NCI-H345 treated with DMSO at 0.1 percent for 48 hours (cell line): Measurements from ENCODE around the gene CAPRIN2.
A peak's percentile ranks its signal among the peaks of the same experiment; 100 is the strongest.

Source experiments
- DNase-seq: peaks from one replicate; lab custom pipeline; 2025; ENCODE audit not compliant: unreplicated experiment; lab: John Stamatoyannopoulos, UW

CAPRIN2 gene, protein sequence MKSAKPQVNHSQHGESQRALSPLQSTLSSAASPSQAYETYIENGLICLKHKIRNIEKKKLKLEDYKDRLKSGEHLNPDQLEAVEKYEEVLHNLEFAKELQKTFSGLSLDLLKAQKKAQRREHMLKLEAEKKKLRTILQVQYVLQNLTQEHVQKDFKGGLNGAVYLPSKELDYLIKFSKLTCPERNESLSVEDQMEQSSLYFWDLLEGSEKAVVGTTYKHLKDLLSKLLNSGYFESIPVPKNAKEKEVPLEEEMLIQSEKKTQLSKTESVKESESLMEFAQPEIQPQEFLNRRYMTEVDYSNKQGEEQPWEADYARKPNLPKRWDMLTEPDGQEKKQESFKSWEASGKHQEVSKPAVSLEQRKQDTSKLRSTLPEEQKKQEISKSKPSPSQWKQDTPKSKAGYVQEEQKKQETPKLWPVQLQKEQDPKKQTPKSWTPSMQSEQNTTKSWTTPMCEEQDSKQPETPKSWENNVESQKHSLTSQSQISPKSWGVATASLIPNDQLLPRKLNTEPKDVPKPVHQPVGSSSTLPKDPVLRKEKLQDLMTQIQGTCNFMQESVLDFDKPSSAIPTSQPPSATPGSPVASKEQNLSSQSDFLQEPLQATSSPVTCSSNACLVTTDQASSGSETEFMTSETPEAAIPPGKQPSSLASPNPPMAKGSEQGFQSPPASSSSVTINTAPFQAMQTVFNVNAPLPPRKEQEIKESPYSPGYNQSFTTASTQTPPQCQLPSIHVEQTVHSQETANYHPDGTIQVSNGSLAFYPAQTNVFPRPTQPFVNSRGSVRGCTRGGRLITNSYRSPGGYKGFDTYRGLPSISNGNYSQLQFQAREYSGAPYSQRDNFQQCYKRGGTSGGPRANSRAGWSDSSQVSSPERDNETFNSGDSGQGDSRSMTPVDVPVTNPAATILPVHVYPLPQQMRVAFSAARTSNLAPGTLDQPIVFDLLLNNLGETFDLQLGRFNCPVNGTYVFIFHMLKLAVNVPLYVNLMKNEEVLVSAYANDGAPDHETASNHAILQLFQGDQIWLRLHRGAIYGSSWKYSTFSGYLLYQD

DNA sequence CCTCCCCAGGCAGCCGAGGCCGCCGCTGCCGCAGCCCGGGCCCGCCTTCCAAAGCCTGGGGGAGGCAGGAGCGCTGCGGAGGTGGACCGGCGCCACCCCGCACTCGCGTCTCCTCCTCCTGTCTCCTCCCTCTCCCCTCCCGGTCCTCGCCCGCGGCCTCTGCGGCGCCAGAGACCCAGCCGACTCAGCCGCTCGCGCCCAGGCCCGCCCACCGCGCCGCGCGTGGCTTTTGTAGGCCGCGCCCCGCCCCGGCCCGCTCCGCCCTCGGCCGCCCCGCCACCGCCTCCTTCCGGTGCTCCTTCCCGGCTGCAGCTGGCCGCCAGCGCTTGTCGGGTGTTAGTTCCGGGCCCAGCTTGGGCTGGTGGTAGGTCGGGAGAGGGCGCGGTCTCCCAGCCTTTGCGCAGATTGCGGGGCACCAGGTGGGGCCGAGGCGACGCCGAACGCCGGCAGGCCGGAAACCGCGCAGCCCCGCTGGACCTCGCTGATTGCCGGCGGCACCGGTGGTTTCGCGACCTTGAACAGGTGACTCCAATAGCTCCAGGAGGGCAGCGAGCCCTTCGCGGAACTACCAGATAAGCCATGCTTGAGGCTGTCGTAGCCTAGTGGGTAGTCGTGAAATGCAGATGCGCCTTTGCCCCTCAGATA is at the start of gene CAPRIN2:
TSS of gene CAPRIN2 (minus strand) at position 202 of the 645 bp plus-strand sequence. CDS start 1,431 bp downstream, outside the sequence.
- DNase-seq, result peak; percentile 93

DNA sequence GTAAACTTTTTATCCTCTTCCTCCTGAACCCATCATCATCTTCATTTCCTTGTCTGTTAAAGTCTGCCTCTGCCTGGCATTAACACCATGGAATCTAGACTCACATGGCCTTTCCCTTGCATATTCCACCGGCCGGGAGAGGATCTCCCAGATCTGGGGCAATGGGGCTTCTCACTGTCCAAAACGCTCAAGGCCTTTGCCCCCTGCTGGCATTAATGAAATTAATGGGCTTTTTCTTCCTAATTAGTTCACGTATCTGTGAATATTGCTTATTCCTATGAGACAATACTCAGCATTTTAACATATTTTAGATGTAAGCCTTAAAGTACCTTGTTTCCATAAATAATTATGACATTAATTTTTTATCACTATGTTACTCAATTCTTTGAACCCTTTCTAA is 42.9 kb upstream of the CAPRIN2 start:
- DNase-seq, result no peak

DNA sequence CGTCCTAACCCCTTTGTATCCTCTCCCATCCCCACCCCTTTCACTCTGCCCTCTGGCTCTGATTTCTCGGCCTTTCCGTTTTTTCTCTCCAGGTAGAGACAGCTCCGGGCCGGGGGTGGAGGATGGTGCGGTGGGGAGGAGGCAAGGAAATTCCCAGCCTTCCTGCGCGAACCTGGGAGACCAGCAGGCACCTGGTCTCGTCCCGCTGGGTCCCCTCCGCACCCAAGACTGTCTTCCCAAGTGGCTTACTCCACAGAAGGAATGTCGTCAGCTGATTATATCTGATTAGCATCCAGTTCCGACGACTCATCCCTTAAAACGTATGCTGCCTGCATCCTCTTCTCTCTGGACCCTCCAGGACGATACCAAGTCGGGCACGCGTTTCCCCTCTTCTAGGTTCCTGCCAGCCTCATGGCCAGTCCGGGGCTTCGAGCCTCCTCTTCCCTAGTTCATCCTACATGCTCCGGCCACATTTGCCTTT is 42.2 kb upstream of the CAPRIN2 start:
- no peak for DNase-seq

DNA sequence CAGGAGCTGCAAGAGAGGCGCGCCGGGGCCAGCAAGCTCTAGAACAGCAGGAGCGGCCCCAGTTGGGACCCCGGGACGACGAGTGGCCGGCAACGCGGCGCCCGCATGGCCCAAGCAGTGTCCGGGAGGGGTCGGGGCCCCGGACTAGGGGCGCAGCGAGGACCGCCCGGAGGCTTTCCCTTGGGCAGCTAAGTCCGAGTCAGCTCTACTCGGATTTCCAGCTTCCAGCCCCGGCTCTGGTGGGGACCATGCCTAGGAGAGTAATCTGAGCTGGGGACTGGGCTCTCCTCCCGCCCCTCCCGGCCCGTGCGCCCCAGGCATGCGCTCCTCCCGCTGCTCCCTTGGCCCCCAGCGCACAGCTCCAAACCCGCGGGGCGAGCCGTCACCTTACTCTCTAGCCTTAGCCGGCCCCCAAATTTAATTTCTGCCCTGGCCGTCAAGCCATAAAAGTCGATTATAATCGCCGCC is 41.6 kb upstream of the CAPRIN2 start:
- no peak for DNase-seq

DNA sequence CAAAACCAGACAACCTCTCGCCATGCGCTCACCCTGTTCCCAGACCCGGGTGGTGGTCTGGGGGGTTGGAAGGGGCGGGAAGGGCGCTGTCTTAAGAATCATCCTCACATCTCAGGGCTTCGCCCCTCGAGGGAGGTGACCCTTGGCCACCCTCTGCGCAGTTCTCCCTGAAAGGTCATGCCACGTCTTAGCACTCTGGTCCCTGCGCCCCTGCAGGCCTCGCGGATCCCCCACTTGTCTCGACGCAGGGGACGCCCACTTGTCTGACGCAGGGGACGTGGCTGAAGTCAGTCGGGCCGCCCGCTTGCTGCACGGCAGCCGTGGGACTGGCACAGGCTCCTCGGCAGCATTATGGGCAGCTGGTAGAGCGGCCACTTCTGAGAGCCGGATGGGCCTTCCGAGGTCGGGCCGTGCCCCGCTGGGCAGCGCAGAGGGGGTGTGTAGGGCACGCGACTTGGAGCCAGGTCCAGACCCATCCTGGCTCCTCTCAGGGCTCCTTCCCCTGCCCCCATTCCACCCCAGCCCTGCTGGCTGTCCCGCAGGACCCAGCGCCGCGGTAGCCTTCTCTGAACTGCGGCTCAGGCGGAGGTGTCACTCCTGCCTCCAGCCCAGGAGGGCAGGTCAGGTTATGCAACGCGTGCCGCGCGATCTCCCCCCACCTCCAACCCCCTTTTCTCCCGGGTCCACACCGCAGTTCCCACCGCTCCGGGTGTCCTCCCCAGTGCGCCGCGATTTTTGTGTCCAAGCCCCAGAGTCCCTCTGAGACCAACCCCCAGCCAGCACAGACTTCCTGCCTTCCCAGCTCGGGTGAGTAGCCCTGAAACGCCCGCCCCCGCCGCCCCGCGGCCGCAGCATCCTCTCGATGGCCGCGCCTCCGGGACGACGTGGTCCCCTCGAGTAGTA is 40.9 kb upstream of the CAPRIN2 start:
- DNase-seq, result no peak

DNA sequence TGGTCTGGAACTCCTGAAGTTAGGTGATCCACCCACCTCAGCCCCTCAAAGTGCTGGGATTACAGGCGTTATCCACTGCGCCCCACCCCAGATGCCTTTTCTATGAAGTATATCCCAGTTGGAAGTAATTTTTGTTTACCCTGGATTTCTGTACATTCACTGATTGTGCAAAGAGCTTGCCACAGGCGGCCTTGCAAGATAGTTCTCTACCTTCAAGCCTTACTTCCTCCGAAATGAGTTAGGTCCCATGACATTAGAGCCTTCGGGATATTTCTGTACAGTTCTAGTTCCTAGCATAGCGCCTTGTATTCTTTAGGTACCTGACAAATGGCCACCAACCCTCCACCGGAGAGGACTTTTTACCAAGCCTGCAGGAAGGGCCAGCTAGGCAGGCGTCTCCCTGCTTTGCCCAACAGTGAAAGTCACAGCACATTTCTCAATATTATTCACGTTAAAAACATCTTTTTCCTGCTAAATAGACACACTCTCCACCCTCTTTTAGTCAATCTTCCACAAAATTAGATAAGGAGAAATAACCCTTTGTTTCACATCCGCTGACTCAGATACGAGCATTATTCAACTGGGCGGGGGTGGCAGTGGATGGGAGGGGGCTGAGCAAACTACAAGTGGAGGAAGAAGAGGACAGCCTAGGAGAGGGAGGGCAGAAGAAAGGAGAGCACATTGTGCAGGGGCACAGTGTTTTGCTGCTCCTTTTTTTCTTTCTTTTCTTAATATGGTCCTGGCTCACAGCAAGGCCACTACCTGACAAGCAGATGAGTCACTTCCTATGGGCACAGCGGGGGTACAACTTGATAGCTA is 40.0 kb upstream of the CAPRIN2 start:
- no peak for DNase-seq

DNA sequence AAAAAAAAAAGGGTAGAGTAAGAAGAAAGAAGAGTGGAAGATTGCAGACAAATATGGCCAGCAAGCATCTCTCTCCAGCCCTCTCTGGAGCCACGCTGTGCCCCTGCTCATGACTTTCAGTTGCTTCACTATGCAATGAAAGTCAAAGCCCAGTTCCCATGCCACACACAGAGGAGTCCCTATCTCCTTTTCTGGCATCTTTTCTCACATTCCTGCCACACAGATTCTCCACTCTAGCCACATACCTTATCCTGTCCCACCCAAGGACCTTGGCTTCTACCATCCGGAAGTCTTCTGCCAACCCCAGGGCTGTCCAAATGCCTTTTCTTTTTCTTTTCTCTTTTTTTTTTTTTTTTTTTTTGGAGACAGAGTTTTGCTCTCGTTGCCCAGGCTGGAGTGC is 39.3 kb upstream of the CAPRIN2 start:
- DNase-seq, result no peak

DNA sequence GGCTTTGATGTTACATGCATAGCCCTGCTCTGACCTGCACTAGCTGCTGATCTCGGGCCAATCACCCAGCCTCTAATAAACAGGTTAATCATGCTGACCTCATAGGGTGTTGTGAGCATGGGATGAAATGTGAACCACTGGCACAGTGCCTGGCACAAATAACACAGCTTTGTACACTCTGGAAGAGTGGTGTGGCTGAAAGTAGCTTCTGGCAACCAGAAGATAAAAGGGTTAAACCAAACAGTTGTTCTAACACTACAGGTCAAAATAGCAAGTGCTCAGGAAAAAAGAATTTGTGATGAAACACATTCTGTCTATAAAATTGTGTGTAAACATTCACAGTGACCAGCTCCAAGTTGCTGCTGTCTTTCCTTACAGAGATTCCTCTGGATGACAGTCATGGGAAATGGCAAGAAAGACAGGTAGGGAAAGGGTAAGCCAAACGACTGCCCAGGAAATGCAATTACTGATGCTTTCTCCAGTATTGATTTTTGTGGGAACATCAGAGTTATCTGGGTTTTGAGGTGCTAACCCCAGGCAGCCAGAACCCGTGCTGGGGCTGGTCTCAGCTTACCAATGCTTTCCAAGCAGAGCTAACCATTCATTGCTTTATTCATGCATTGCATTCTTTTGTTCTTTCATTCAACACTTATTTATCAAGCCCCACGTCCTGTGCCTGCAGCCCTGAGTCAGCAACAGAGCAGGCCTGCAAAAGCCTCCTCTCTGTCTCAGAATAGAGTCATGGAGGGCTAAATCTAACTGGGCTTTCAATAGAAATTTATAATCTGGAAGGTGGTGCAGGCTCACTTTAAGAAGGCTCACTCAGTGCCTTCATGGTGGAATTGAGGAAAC is 38.1 kb upstream of the CAPRIN2 start:
- DNase-seq, result no peak

DNA sequence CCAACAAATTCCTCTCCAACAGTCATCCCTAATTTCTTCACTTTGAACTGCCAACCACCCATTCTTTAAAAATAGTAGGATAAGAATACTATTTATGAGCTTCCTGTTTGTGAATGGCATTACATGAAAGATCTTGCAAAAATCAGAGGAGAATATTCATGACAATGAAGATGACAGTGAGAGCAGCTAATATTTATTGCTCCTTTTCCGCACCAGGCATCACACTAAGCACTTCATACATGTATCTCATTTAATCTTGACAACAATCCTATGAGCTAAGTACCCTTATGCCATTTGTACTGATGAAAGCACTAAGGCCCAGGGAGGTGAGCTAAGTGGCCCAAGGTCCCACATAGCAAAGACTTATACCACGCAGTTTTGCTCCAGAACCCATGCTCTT is 37.3 kb upstream of the CAPRIN2 start:
- DNase-seq, result no peak

DNA sequence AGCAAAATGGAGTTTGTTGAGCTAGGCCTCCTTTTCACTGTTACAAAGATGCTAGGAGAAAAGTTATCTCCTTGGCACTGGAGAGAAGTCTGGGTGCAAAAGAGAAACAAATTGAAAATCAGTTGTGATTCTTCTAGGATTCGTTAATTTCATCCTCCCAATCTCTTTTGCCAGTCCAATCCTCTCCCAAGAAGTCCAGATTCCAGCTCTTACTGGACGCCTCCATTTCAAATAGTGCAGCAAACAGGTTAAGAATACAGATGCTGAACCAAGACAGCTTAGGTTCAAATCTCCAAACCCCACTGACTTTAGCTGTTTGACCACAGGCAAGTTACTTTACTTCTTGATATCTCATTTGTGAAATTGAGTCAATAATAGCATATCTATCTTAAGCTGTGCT is 34.0 kb upstream of the CAPRIN2 start:
- DNase-seq, result no peak

DNA sequence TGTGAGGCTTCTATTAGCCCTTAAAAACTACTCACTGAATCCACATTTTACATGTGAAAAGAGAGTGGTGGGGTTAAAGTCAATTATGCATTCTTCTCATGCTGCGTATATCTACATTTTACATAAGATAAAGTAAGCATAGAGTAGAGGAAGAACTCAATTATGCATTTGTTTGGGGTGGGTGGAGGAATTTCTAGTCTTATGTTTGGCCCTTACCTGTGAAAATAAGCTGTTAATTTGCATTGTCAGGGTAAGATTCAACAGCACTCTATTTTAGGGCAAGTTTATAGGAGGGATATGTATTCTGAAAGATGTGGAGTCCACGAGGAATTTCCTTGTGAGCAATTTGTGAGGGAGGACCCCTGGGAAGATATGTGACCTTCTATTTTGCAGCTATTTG is 30.9 kb upstream of the CAPRIN2 start:
- no peak for DNase-seq

DNA sequence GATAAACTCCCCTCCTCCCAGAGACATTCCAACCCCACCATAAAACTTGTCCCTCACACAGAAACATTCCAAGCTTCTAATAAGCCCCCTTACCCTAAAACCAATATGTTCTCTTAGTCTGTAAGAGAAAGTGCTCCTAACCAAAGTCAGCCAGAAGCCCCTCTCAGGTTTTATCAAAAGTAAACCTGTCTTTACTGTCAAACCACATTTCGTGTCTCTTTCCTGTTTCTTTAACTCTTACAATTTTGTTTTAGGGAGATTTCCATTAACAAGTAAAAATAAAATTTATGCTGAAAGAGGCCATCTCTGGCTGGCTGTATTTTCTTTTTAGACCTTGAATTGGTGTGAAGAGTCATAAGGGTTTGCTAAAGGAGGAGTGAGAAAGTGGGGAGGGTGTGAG is 29.8 kb upstream of the CAPRIN2 start:
- no peak for DNase-seq

DNA sequence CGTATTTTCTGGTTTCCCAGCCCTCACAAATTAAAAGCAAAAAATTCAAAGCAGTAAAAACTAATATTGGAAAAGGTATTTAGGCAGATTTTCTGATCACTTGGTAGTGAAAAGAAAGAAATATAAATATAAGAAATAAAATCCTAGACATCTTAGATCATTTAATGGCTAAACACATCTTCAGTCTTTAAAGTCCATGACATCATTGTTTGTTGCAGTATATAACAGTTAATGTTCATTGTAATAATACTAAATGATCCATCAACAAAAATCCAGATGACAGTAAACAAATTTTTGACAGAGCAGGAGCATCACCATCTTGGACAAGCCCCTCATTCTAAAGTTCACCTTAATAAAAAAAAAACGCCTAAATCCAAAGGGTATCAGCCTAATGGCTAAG is 29.2 kb upstream of the CAPRIN2 start:
- no peak for DNase-seq

DNA sequence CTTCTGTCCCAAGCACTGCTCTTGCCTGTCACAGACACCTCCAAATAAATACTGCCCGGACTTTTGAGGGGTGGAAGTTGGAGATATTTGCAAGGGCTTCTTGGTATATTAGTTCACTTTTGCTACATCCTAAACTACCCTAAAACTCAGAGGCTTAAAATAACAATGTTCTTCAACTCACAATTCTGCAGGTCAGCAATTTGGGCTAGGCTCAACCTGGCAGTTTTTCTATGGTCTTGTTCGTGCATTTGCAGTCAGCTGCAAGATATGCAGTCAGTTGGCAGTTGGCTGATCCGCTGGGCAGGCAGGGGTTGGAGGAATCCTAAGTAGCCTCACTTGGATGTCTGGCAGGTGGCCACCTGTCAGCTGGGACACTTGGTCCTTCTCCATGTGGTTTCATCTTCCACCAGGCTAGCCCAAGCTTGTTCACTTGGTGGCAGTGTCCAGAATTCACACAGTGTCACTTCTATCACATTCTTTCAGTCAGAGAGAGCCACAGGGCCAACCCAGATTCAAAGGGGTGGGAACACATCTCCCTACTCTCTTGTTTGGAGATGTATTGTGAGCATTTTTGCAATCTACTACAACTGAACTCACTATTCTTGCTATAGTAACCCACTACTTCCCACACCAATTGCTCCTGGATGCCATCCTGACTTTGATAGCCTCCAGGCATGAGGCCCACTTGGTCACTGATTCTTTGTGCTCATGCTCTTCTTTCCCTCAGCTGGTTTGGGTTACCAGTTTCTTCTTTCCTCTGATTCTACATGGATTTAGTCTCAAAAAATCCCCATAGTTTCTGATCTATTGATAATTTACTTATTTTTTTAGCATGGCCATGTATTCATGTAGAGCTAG is 27.8 kb upstream of the CAPRIN2 start:
- DNase-seq, result no peak

DNA sequence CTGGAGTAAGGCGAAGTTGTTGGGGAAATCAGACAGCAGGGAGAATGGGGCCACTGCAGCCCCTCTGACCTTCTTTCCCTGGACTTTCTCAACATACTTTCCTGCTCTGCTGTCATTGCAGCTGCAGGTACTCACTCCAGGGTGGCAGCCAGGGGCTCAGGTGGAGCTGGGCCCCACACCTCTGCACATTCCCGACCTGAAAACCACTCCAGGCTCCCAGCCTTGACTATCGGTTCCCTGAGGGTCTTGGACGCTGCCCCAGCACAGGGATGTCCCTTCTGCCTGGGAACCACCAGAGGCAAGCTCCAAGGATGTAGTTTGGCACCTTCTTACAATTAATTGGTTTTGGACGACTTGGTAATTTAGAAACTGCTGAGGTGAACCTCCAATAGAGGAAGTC is 24.8 kb upstream of the CAPRIN2 start:
- DNase-seq, result no peak

DNA sequence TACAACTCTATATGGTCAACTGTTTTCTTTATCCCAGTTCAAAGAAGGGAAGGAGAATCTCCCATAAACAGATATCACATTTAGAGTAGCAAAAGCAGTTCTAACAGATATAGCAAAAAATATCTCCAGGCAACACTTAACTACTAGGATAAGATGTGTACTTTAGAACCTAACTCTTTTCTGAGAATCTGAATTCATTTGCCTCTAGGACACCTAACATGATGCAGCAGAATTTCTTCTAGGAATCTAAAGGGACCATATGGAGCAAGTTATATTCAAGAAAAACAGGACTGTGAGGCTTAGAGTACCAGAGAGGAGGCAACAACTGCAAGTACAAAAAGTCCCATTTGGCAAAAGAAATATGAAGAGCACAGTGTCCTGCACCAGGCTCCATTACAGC is 24.4 kb upstream of the CAPRIN2 start:
- DNase-seq, result no peak

DNA sequence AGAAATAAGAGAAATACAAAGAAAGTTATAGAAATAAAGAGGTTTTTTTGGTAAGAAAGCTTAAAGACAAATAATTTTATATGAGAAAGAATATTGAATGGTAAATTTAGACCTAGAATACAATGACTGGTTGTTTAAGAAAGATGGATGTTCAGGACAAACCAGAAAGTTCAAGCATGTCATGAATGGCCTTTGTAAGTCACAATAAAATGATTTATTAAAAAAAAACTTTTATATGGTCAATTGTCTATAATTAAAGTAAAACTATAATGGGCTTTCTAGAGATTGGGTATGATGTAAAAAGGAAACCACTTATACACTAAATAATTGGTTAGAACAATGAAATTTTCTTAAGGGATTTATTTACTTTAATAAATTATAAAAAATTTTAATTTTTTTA is 19.8 kb upstream of the CAPRIN2 start:
- no peak for DNase-seq
